Endometrial microvascular endothelial cells (primary cell): ENCODE measurements around the gene SEPTIN8. TPM values are rescaled to one million over a fixed set of nuclear protein-coding genes. Genes with fewer than 3 reads are reported as not detected.
"Not testable (repeated sequence)": the region's sequence is repeated elsewhere in the genome, so short reads cannot be mapped to it uniquely, and the experiment has no call there.

Experiments
- in situ Hi-C: cut with HindIII; loops from 2 replicates; pipeline ENCODE4 v1.10.0; 2017; ENCODE audit warnings: low sequenced_read_pairs, low pct_unique_long_range_greater_than_20kb; ENCODE audit errors: inconsistent ontology term
- total RNA-seq: library from RNA; depleted of rRNA; stranded (reverse); fragments of >200 nt; gene quantifications from one replicate; pipeline ENCODE4 v1.2.3, GENCODE V29; 2015; ENCODE audit errors: inconsistent ontology term

SEPTIN8 gene
- total RNA-seq, 1 donor from 2014 or later: 61.0 TPM

GRCh38 chr5:132813599-132814502 is 36.8 kb upstream of the SEPTIN8 start:
- in situ Hi-C loops: no loop called here

GRCh38 chr5:132812781-132813598 is 36.0 kb upstream of the SEPTIN8 start, which contains the start of gene SOWAHA:
Gene SOWAHA, plus strand, starts transcription at chr5:132813302. Its CDS starts 320 bp downstream, at chr5:132813622.
- in situ Hi-C loops: no loop called here

- in situ Hi-C loops: no loop called here
Observed at GRCh38 chr5:132812123-132812765, 35.2 kb upstream of the SEPTIN8 start.

- in situ Hi-C loops: no loop called here
Observed at GRCh38 chr5:132810605-132811004, 33.6 kb upstream of the SEPTIN8 start.

GRCh38 chr5:132808866-132809265 is 31.8 kb upstream of the SEPTIN8 start:
- in situ Hi-C loops: no loop called here

- in situ Hi-C loops: no loop called here
Observed at GRCh38 chr5:132808448-132808847, 31.4 kb upstream of the SEPTIN8 start.

- in situ Hi-C loops: no loop called here
Observed at GRCh38 chr5:132807163-132807838, 30.3 kb upstream of the SEPTIN8 start.

- in situ Hi-C loops: not testable (repeated sequence)
Observed at GRCh38 chr5:132806804-132807162, 29.7 kb upstream of the SEPTIN8 start.

- in situ Hi-C loops: not testable (repeated sequence)
Observed at GRCh38 chr5:132805872-132806271, 28.8 kb upstream of the SEPTIN8 start.

- in situ Hi-C loops: not testable (repeated sequence)
Observed at GRCh38 chr5:132804219-132804618, 27.2 kb upstream of the SEPTIN8 start.

- in situ Hi-C loops: not testable (repeated sequence)
Observed at GRCh38 chr5:132802685-132803066, 25.6 kb upstream of the SEPTIN8 start.

GRCh38 chr5:132802044-132802684 is 25.1 kb upstream of the SEPTIN8 start:
- in situ Hi-C loops: no loop called here

GRCh38 chr5:132800545-132800944 is 23.5 kb upstream of the SEPTIN8 start:
- in situ Hi-C loops: no loop called here

GRCh38 chr5:132799392-132799791 is 22.4 kb upstream of the SEPTIN8 start:
- in situ Hi-C loops: no loop called here

GRCh38 chr5:132797651-132798050 is 20.6 kb upstream of the SEPTIN8 start:
- in situ Hi-C loops: no loop called here

- in situ Hi-C loops: no loop called here
Observed at GRCh38 chr5:132791026-132791425, 14.0 kb upstream of the SEPTIN8 start.

- in situ Hi-C loops: no loop called here
Observed at GRCh38 chr5:132790201-132790865, 13.3 kb upstream of the SEPTIN8 start.
